K562 (cell line): ENCODE data around the gene PIGL. TPM values are rescaled to one million over a fixed set of nuclear protein-coding genes. Genes with fewer than 3 reads are reported as not detected.

Source experiments
- ATAC-seq: fragments of 200-7000 bp; cut with Tn5 transposase; 3 replicates; pipeline ENCODE4 v1.9.1; 2020; ENCODE audit warnings: moderate library complexity
- BruUV-seq: library from RNA; stranded (reverse); fragments of 400-500 nt; replicated peaks from 2 replicates; lab custom pipeline; 2021; lab: Mats Ljungman, UMichigan
- CTCF ChIA-PET: fragments of 300-600 bp; formaldehyde crosslinking; extraction: SDS; loops from one replicate; lab custom pipeline; 2021; ENCODE audit warnings: low intra/inter-chr PET ratio; lab: Yijun Ruan, JAX
- POLR2A ChIA-PET: fragments of 300-600, 350-650 bp; sonication (Branson Sonifier 250); formaldehyde crosslinking; extraction: SDS; loops from one replicate; lab custom pipeline; 2021; ENCODE audit warnings: antibody characterized with exemption, inconsistent platforms; lab: Yijun Ruan, JAX
- DNase-seq, 4 experiments: peaks; one replicate each; pipeline versions ENCODE4 v3.0.0 to v3.0.0-alpha.2; 2011 to 2018; ENCODE audit warnings: low spot score in 3 of 4, mixed read lengths in 3 of 4; ENCODE audit errors: extremely low read depth in 1 of 4
- FAIRE-seq: peaks from 2 replicates; lab custom pipeline; 2011; peaks lifted over from hg19 to GRCh38; lab: Jason Lieb, UNC
- H2AFZ ChIP-seq: 2 replicates; pipeline ENCODE4 v1.6.0; 2011; ENCODE audit warnings: low read depth, low read length, control low read depth, inconsistent platforms
- H3K27ac ChIP-seq: fragments of 200-600 bp; 3 replicates; pipeline ENCODE4 v1.8.0; 2011; ENCODE audit warnings: low read depth, mild to moderate bottlenecking, control low read depth, inconsistent platforms, low read length, moderate library complexity, mixed read lengths; ENCODE audit errors: extremely low read depth
- H3K27me3 ChIP-seq, 2 experiments: fragments of 300-600 bp in 1 of 2; 2 replicates in 1 of 2; 3 replicates in 1 of 2; pipeline versions ENCODE4 v1.6.0 to v1.8.0; 2011; ENCODE audit warnings: inconsistent platforms in 2 of 2, low read length in 2 of 2, mild to moderate bottlenecking in 1 of 2, mixed read lengths in 1 of 2, moderate library complexity in 1 of 2; ENCODE audit not compliant: control insufficient read depth in 2 of 2, insufficient read depth in 2 of 2
- H3K36me3 ChIP-seq: fragments of 300-600 bp; 3 replicates; pipeline ENCODE4 v1.8.0; 2011; ENCODE audit warnings: mild to moderate bottlenecking, low read length, inconsistent platforms; ENCODE audit not compliant: control insufficient read depth, insufficient read depth
- H3K4me1 ChIP-seq, 2 experiments: fragments of 200-600 bp in 1 of 2; replicated peaks in 1 of 2; 2 replicates in 1 of 2; 3 replicates in 1 of 2; pipeline versions ENCODE4 v1.5.1 to v1.8.0; 2011; ENCODE audit warnings: inconsistent platforms in 2 of 2, low read length in 2 of 2, mild to moderate bottlenecking in 1 of 2, mixed read lengths in 1 of 2, moderate library complexity in 1 of 2; ENCODE audit not compliant: control insufficient read depth in 2 of 2, insufficient read depth in 2 of 2
- H3K4me2 ChIP-seq: 2 replicates; pipeline ENCODE4 v1.6.1; 2011; ENCODE audit warnings: low read length, control low read depth, inconsistent platforms, mixed read lengths; ENCODE audit not compliant: insufficient read depth
- H3K4me3 ChIP-seq: fragments of 200-600 bp; sonication (generic), shearing (Covaris generic); 2 replicates; pipeline ENCODE4 v1.5.1; 2016; ENCODE audit warnings: control low read depth, inconsistent platforms
- H3K79me2 ChIP-seq: fragments of 200-600 bp; 3 replicates; pipeline ENCODE4 v1.8.0; 2011; ENCODE audit warnings: low read length, inconsistent platforms; ENCODE audit not compliant: control insufficient read depth, insufficient read depth
- H3K9ac ChIP-seq, 2 experiments: 2 replicates each; pipeline versions ENCODE4 v1.6.0 to v1.6.1; 2011; ENCODE audit warnings: low read depth in 2 of 2, low read length in 2 of 2, control low read depth in 1 of 2, inconsistent platforms in 1 of 2, mild to moderate bottlenecking in 1 of 2, mixed read lengths in 1 of 2; ENCODE audit not compliant: insufficient read depth in 1 of 2
- H3K9me1 ChIP-seq: one replicate; pipeline ENCODE4 v1.6.0; 2011; ENCODE audit warnings: inconsistent platforms, mild to moderate bottlenecking, low read length, moderate library complexity; ENCODE audit not compliant: control insufficient read depth, insufficient read depth
- H3K9me3 ChIP-seq: replicated peaks from 2 replicates; pipeline ENCODE4 v1.5.1; 2011; ENCODE audit warnings: low read depth, low read length, inconsistent platforms; ENCODE audit not compliant: control insufficient read depth, insufficient read depth
- H4K20me1 ChIP-seq: replicated peaks from 2 replicates; pipeline ENCODE4 v1.6.1; 2011; ENCODE audit warnings: low read length, inconsistent platforms, mixed read lengths; ENCODE audit not compliant: control insufficient read depth, insufficient read depth
- CXXC5 ChIP-seq: fragments of 250-450 bp; sonication (Bioruptor Pico); IDR thresholded peaks from 2 replicates; pipeline ENCODE4 v1.8.0; 2022; ENCODE audit warnings: inconsistent platforms, mild to moderate bottlenecking, moderate library complexity
- PREB ChIP-seq: sonication (generic); formaldehyde crosslinking; IDR thresholded peaks from 2 replicates; pipeline ENCODE4 v1.8.1; 2023; ENCODE audit warnings: mild to moderate bottlenecking, missing genetic modification reagents
- SMAD3 ChIP-seq: fragments of 450-650 bp; formaldehyde crosslinking; conservative IDR thresholded peaks from 2 replicates; pipeline ENCODE4 v1.4.0; 2020; ENCODE audit warnings: mild to moderate bottlenecking
- STAT6 ChIP-seq: sonication (generic); formaldehyde crosslinking; IDR thresholded peaks from 2 replicates; pipeline ENCODE4 v1.8.1; 2023; ENCODE audit warnings: mild to moderate bottlenecking, missing genetic modification reagents
- ZNF121 ChIP-seq: sonication (generic); formaldehyde crosslinking; conservative IDR thresholded peaks from 2 replicates; pipeline ENCODE4 v1.8.0; 2022; ENCODE audit warnings: missing genetic modification reagents
- ZNF589 ChIP-seq: fragments of 200-800 bp; sonication (Bioruptor generic); IDR thresholded peaks from 2 replicates; pipeline ENCODE4 v1.6.1; 2016; ENCODE audit warnings: low read depth, missing genetic modification characterization, missing compliant biosample characterization
- WGBS: fragments of 100-300 bp; shearing (Covaris generic); methylation state at CpG from one replicate; pipeline ENCODE4 v1.1.6; 2016; ENCODE audit warnings: low coverage, mixed read lengths; ENCODE audit not compliant: insufficient coverage; ENCODE audit errors: missing lambda C conversion rate; 5-methylcytosine and 5-hydroxymethylcytosine counted together
- in situ Hi-C: fragments of 300-500 bp; cut with MboI; formaldehyde crosslinking; loops from 4 replicates; pipeline ENCODE4 v1.15.0; 2018; ENCODE audit warnings: inconsistent platforms, mixed read lengths
- intact Hi-C: fragments of 100-400 bp; cut with micrococcal nuclease; formaldehyde crosslinking; loops from 2 replicates; pipeline ENCODE4 v1.14.2; 2022
- polyA plus RNA-seq, 8 experiments: library from polyadenylated mRNA; depleted of rRNA in 4 of 8; stranded (reverse) in 5 of 8; unstranded in 3 of 8; fragments of >200 nt; fragmentation: Nextera tagmentation in 2 of 8; fragmentation: Illumina TruSeq in 1 of 8; extraction: Ambion mirVana in 2 of 8; extraction: Trizol in 1 of 8; gene quantifications; 2 replicates each; pipeline versions ENCODE4 v1.2.1 to v1.2.3, GENCODE V29; 2011 to 2014; ENCODE audit warnings: inconsistent platforms in 1 of 8, missing spikeins in 1 of 8
- total RNA-seq, 7 experiments: library from RNA; depleted of rRNA in 6 of 7; stranded (reverse); fragments of >200 nt in 6 of 7; fragmentation: Illumina TruSeq in 2 of 7; extraction: Trizol in 2 of 7; gene quantifications; 2 replicates each; pipeline versions ENCODE4 v1.2.1 to v1.2.3, GENCODE V29; 2011 to 2021; ENCODE audit warnings: low replicate concordance in 1 of 7
- TF ChIP-seq, protein P1 (sequence below): fragments of 450-650 bp; IDR thresholded peaks from 2 replicates; pipeline ENCODE4 v1.6.1; 2016; ENCODE audit warnings: mild to moderate bottlenecking, moderate library complexity

PIGL gene
- total and polyA plus RNA-seq, 9 of the 15 experiments (the other 6 are each of a cell fraction or from before 2014, with no cell fraction given): 19.9 to 55.3 (median 29.6) TPM

DNA sequence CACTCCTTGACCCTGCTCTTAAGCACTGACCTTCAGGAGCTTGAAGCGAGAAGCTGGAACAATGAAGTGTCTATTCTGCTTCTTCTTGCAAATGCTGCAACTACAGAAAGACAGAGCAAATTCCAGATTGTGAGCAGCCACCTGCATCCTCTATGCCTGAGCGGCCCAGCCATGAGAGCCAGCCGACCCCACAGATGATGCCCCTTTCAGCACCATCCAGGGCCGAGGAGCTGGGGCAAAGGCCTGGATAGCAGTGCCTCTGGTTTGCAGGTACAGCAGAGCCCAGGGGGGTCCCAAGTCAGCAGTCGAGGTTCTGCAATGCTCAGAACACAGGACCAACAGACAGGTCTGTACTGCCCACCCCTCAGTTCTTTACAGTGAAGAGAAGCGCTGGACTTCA is 131.6 kb downstream of the PIGL start:
- CTCF ChIA-PET: no interaction called here
- no TSS peak for BruUV-seq
- TF ChIP-seq CXXC5 (CRISPR knock-in tag) (no peak), ZNF589 (CRISPR knock-in tag) (no peak), PREB (CRISPR knock-in tag) (no peak), STAT6 (CRISPR knock-in tag) (no peak), SMAD3 (no peak), ZNF121 (no peak)
- TF ChIP-seq, protein P1, sequence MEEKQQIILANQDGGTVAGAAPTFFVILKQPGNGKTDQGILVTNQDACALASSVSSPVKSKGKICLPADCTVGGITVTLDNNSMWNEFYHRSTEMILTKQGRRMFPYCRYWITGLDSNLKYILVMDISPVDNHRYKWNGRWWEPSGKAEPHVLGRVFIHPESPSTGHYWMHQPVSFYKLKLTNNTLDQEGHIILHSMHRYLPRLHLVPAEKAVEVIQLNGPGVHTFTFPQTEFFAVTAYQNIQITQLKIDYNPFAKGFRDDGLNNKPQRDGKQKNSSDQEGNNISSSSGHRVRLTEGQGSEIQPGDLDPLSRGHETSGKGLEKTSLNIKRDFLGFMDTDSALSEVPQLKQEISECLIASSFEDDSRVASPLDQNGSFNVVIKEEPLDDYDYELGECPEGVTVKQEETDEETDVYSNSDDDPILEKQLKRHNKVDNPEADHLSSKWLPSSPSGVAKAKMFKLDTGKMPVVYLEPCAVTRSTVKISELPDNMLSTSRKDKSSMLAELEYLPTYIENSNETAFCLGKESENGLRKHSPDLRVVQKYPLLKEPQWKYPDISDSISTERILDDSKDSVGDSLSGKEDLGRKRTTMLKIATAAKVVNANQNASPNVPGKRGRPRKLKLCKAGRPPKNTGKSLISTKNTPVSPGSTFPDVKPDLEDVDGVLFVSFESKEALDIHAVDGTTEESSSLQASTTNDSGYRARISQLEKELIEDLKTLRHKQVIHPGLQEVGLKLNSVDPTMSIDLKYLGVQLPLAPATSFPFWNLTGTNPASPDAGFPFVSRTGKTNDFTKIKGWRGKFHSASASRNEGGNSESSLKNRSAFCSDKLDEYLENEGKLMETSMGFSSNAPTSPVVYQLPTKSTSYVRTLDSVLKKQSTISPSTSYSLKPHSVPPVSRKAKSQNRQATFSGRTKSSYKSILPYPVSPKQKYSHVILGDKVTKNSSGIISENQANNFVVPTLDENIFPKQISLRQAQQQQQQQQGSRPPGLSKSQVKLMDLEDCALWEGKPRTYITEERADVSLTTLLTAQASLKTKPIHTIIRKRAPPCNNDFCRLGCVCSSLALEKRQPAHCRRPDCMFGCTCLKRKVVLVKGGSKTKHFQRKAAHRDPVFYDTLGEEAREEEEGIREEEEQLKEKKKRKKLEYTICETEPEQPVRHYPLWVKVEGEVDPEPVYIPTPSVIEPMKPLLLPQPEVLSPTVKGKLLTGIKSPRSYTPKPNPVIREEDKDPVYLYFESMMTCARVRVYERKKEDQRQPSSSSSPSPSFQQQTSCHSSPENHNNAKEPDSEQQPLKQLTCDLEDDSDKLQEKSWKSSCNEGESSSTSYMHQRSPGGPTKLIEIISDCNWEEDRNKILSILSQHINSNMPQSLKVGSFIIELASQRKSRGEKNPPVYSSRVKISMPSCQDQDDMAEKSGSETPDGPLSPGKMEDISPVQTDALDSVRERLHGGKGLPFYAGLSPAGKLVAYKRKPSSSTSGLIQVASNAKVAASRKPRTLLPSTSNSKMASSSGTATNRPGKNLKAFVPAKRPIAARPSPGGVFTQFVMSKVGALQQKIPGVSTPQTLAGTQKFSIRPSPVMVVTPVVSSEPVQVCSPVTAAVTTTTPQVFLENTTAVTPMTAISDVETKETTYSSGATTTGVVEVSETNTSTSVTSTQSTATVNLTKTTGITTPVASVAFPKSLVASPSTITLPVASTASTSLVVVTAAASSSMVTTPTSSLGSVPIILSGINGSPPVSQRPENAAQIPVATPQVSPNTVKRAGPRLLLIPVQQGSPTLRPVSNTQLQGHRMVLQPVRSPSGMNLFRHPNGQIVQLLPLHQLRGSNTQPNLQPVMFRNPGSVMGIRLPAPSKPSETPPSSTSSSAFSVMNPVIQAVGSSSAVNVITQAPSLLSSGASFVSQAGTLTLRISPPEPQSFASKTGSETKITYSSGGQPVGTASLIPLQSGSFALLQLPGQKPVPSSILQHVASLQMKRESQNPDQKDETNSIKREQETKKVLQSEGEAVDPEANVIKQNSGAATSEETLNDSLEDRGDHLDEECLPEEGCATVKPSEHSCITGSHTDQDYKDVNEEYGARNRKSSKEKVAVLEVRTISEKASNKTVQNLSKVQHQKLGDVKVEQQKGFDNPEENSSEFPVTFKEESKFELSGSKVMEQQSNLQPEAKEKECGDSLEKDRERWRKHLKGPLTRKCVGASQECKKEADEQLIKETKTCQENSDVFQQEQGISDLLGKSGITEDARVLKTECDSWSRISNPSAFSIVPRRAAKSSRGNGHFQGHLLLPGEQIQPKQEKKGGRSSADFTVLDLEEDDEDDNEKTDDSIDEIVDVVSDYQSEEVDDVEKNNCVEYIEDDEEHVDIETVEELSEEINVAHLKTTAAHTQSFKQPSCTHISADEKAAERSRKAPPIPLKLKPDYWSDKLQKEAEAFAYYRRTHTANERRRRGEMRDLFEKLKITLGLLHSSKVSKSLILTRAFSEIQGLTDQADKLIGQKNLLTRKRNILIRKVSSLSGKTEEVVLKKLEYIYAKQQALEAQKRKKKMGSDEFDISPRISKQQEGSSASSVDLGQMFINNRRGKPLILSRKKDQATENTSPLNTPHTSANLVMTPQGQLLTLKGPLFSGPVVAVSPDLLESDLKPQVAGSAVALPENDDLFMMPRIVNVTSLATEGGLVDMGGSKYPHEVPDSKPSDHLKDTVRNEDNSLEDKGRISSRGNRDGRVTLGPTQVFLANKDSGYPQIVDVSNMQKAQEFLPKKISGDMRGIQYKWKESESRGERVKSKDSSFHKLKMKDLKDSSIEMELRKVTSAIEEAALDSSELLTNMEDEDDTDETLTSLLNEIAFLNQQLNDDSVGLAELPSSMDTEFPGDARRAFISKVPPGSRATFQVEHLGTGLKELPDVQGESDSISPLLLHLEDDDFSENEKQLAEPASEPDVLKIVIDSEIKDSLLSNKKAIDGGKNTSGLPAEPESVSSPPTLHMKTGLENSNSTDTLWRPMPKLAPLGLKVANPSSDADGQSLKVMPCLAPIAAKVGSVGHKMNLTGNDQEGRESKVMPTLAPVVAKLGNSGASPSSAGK: no peak

More for the DNA sequence above, 131.6 kb downstream of the PIGL start:
- ATAC-seq: no peak
- 94% methylated on average over 6 of the region's 6 CpGs for WGBS
- Histone ChIP-seq H3K9ac (0 out of 4 replicates have a peak overlapping the region, but pooled peaks of 1 of the 2 experiments have one; percentile 13), H2AFZ (no peak overlapping the region), H3K27me3 (no peaks in the 10 kb centered on the region), H3K9me3 (no peaks in the 10 kb centered on the region), H3K4me1 (peaks cover 0 to 13% of the 10 kb centered on the region in 2 experiments; a peak in 4 of 5 replicates), H3K79me2 (peaks cover 33% of the 10 kb centered on the region), H3K36me3 (peaks cover 46% of the 10 kb centered on the region), H4K20me1 (no peaks in the 10 kb centered on the region), H3K27ac (no peak overlapping the region), H3K9me1 (peaks cover 4% of the 10 kb centered on the region), H3K4me2 (no peak overlapping the region), H3K4me3 (no peak overlapping the region)
- no peak for FAIRE-seq
- no peak for DNase-seq
- POLR2A ChIA-PET: interaction anchor here (1.5 kb wide), 1 partner anchor 35 kb away, joined by 3 read pairs; no protein-coding TSS in a partner anchor
- intact Hi-C loops (no loop called here), in situ Hi-C loops (no loop called here)
